Hepatic stellate cell (primary cell): Measurements from ENCODE around the gene SASH3.

Source experiments
- DNase-seq: peaks from one replicate; pipeline ENCODE4 v3.0.0; 2011; ENCODE audit warnings: low spot score

SASH3 gene

GRCh38 chrX:129759576-129760061, 20.1 kb upstream of the SASH3 start:
- DNase-seq, result no peak

- DNase-seq, result no peak
Observed at GRCh38 chrX:129760155-129760554, 19.6 kb upstream of the SASH3 start.

GRCh38 chrX:129760981-129761380, 18.8 kb upstream of the SASH3 start:
- DNase-seq, result no peak

- DNase-seq, result no peak
Observed at GRCh38 chrX:129761596-129761995, 18.2 kb upstream of the SASH3 start.

- no peak for DNase-seq
Observed at GRCh38 chrX:129762448-129762847, 17.3 kb upstream of the SASH3 start.

- DNase-seq, result no peak
Observed at GRCh38 chrX:129763666-129764065, 16.1 kb upstream of the SASH3 start.

GRCh38 chrX:129768186-129768585, 11.6 kb upstream of the SASH3 start:
- no peak for DNase-seq

GRCh38 chrX:129768586-129769466, 10.9 kb upstream of the SASH3 start:
- DNase-seq, result no peak

- DNase-seq, result no peak
Observed at GRCh38 chrX:129769467-129770154, 10.1 kb upstream of the SASH3 start.

GRCh38 chrX:129771266-129771995, 8.3 kb upstream of the SASH3 start:
- DNase-seq, result no peak

- no peak for DNase-seq
Observed at GRCh38 chrX:129772796-129773431, 6.8 kb upstream of the SASH3 start.

GRCh38 chrX:129773649-129774458, 5.9 kb upstream of the SASH3 start:
- no peak for DNase-seq

- DNase-seq, result no peak
Observed at GRCh38 chrX:129777218-129778030, 2.3 kb upstream of the SASH3 start.

GRCh38 chrX:129779086-129779672, 570 bp upstream of the SASH3 start:
- no peak for DNase-seq

GRCh38 chrX:129780441-129781105, 824 bp downstream of the SASH3 start:
- no peak for DNase-seq

- no peak for DNase-seq
Observed at GRCh38 chrX:129781134-129781672, 1.5 kb downstream of the SASH3 start.

- no peak for DNase-seq
Observed at GRCh38 chrX:129781680-129782495, 2.1 kb downstream of the SASH3 start.

GRCh38 chrX:129782706-129783105, 3.0 kb downstream of the SASH3 start:
- no peak for DNase-seq
